GM12878 (cell line): ENCODE data around the gene NLRP6. TPM values are rescaled to one million over a fixed set of nuclear protein-coding genes. Genes with fewer than 3 reads are reported as not detected.
"Not testable (repeated sequence)": the region's sequence is repeated elsewhere in the genome, so short reads cannot be mapped to it uniquely, and the experiment has no call there.

Experiments used
- ATAC-seq: fragments of 200-7000 bp; cut with Tn5 transposase; 3 replicates; pipeline ENCODE4 v1.9.1; 2020; ENCODE audit warnings: mild to moderate bottlenecking, moderate library complexity
- BruUV-seq: library from RNA; stranded (reverse); fragments of 400-500 nt; replicated peaks from 2 replicates; lab custom pipeline; 2021; lab: Mats Ljungman, UMichigan
- CTCF ChIA-PET: fragments of 300-600 bp; sonication (Branson Sonifier 250); formaldehyde crosslinking; extraction: SDS; loops from one replicate; lab custom pipeline; 2021; ENCODE audit warnings: inconsistent platforms; lab: Yijun Ruan, JAX
- POLR2A ChIA-PET: fragments of 350-600 bp; formaldehyde crosslinking; extraction: SDS; loops from one replicate; lab custom pipeline; 2021; ENCODE audit warnings: inconsistent platforms; lab: Charles Lee
- RAD21 ChIA-PET: fragments of 300-600 bp; sonication (Branson Sonifier 250); formaldehyde crosslinking; loops from one replicate; lab custom pipeline; 2023; ENCODE audit warnings: antibody characterized with exemption; ENCODE audit not compliant: unreplicated experiment; lab: Charles Lee
- SMC1A ChIA-PET: fragments of 300-600 bp; sonication (Branson Sonifier 250); formaldehyde crosslinking; loops from one replicate; lab custom pipeline; 2023; ENCODE audit not compliant: unreplicated experiment, uncharacterized antibody; lab: Charles Lee
- DNase-seq: peaks from one replicate; pipeline ENCODE4 v3.0.0-alpha.2; 2011; ENCODE audit warnings: low read depth, low spot score
- FAIRE-seq: peaks from 3 replicates; lab custom pipeline; 2011; peaks lifted over from hg19 to GRCh38; lab: Jason Lieb, UNC
- H2AFZ ChIP-seq: 2 replicates; pipeline ENCODE4 v1.6.0; 2011; ENCODE audit warnings: low read depth, low read length, control low read depth; ENCODE audit not compliant: control insufficient read depth
- H3K27ac ChIP-seq: 2 replicates; pipeline ENCODE4 v1.5.1; 2011; ENCODE audit warnings: control low read depth; ENCODE audit not compliant: control insufficient read depth, insufficient read depth
- H3K27me3 ChIP-seq, 2 experiments: replicated peaks in 1 of 2; 2 replicates each; pipeline versions ENCODE4 v1.6.0 to v1.6.1; 2011; ENCODE audit warnings: low read length in 1 of 2; ENCODE audit not compliant: control insufficient read depth in 2 of 2, insufficient read depth in 2 of 2
- H3K36me3 ChIP-seq, 2 experiments: 2 replicates each; pipeline ENCODE4 v1.5.1; 2011; ENCODE audit warnings: low read length in 1 of 2; ENCODE audit not compliant: control insufficient read depth in 2 of 2, insufficient read depth in 2 of 2
- H3K4me1 ChIP-seq: 2 replicates; pipeline ENCODE4 v1.6.1; 2011; ENCODE audit warnings: mild to moderate bottlenecking, low read length, moderate library complexity, mixed read lengths; ENCODE audit not compliant: control insufficient read depth, insufficient read depth
- H3K4me2 ChIP-seq: 2 replicates; pipeline ENCODE4 v1.6.0; 2011; ENCODE audit warnings: control low read depth; ENCODE audit not compliant: control insufficient read depth, insufficient read depth
- H3K4me3 ChIP-seq: fragments of 200-600 bp; sonication (generic); 2 replicates; pipeline ENCODE4 v1.5.1; 2016
- H3K79me2 ChIP-seq: 2 replicates; pipeline ENCODE4 v1.6.0; 2011; ENCODE audit warnings: low read length; ENCODE audit not compliant: control insufficient read depth, insufficient read depth
- H3K9ac ChIP-seq: 2 replicates; pipeline ENCODE4 v1.8.0; 2011; ENCODE audit warnings: low read length, control low read depth, mixed read lengths; ENCODE audit not compliant: control insufficient read depth, insufficient read depth
- H3K9me3 ChIP-seq: replicated peaks from 3 replicates; pipeline ENCODE4 v1.5.1; 2011; ENCODE audit warnings: mild to moderate bottlenecking, low read length; ENCODE audit not compliant: control insufficient read depth, insufficient read depth
- H4K20me1 ChIP-seq: 2 replicates; pipeline ENCODE4 v1.6.0; 2011; ENCODE audit not compliant: control insufficient read depth, insufficient read depth
- BACH1 ChIP-seq: fragments of 450-650 bp; IDR thresholded peaks from 2 replicates; pipeline ENCODE4 v1.6.1; 2017; ENCODE audit warnings: mild to moderate bottlenecking, borderline replicate concordance
- CTCF ChIP-seq, 3 experiments: IDR thresholded peaks in 2 of 3; conservative IDR thresholded peaks in 1 of 3; 2 replicates each; pipeline ENCODE4 v1.5.1; 2011; ENCODE audit warnings: low read depth in 3 of 3, low read length in 3 of 3, mild to moderate bottlenecking in 3 of 3, control low read depth in 2 of 3, moderate library complexity in 2 of 3, inconsistent platforms in 1 of 3, mixed read lengths in 1 of 3; ENCODE audit not compliant: control insufficient read depth in 2 of 3, insufficient read depth in 1 of 3; ENCODE audit errors: extremely low read depth in 1 of 3
- EP300 ChIP-seq, 2 experiments: fragments of 150-350 bp in 1 of 2; IDR thresholded peaks; 2 replicates each; pipeline ENCODE4 v1.6.1; 2011 to 2012; ENCODE audit warnings: low read depth in 2 of 2, low read length in 2 of 2, borderline replicate concordance in 1 of 2, improper control_type of control experiment in 1 of 2, inconsistent platforms in 1 of 2; ENCODE audit not compliant: control insufficient read depth in 1 of 2
- GATAD2B ChIP-seq: fragments of 450-650 bp; conservative IDR thresholded peaks from 2 replicates; pipeline ENCODE4 v1.6.1; 2017; ENCODE audit warnings: low read depth, mild to moderate bottlenecking, moderate library complexity
- IKZF1 ChIP-seq: fragments of 450-650 bp; conservative IDR thresholded peaks from 2 replicates; pipeline ENCODE4 v1.6.1; 2017; ENCODE audit warnings: antibody characterized with exemption, mild to moderate bottlenecking
- IRF4 ChIP-seq: IDR thresholded peaks from 2 replicates; pipeline ENCODE4 v1.6.1; 2011; ENCODE audit warnings: low read depth, low read length
- MEF2B ChIP-seq: fragments of 450-650 bp; IDR thresholded peaks from 2 replicates; pipeline ENCODE4 v1.6.1; 2018; ENCODE audit warnings: mild to moderate bottlenecking, moderate library complexity; ENCODE audit not compliant: partially characterized antibody, poor library complexity, severe bottlenecking
- MYC ChIP-seq: IDR thresholded peaks from 2 replicates; pipeline ENCODE4 v1.6.1; 2011; ENCODE audit warnings: mild to moderate bottlenecking, low read length, moderate library complexity, inconsistent platforms; ENCODE audit not compliant: insufficient read depth, insufficient replicate concordance, insufficient read length, severe bottlenecking
- RELB ChIP-seq: fragments of 450-650 bp; IDR thresholded peaks from 2 replicates; pipeline ENCODE4 v1.6.1; 2017; ENCODE audit warnings: low read depth, mild to moderate bottlenecking, moderate library complexity
- RUNX3 ChIP-seq: IDR thresholded peaks from 2 replicates; pipeline ENCODE4 v1.6.1; 2012; ENCODE audit warnings: low read length, inconsistent platforms
- SMAD1 ChIP-seq: fragments of 450-650 bp; IDR thresholded peaks from 2 replicates; pipeline ENCODE4 v1.6.1; 2018; ENCODE audit warnings: mild to moderate bottlenecking, low read depth; ENCODE audit not compliant: partially characterized antibody
- SPI1 ChIP-seq: IDR thresholded peaks from 2 replicates; pipeline ENCODE4 v1.6.1; 2011; ENCODE audit warnings: low read depth, mild to moderate bottlenecking, low read length, moderate library complexity, borderline replicate concordance; ENCODE audit not compliant: insufficient read depth
- USF1 ChIP-seq: IDR thresholded peaks from 2 replicates; pipeline ENCODE4 v1.6.1; 2011; ENCODE audit warnings: borderline replicate concordance, low read depth, mild to moderate bottlenecking, moderate library complexity, mixed read lengths, low read length; ENCODE audit not compliant: insufficient read depth; ENCODE audit errors: extremely low read length
- WGBS: methylation state at CpG from one replicate; pipeline ENCODE4 v1.1.6; 2016; ENCODE audit warnings: low lambda C conversion rate; ENCODE audit not compliant: insufficient replicate concordance, insufficient coverage; ENCODE audit errors: missing lambda C conversion rate; 5-methylcytosine and 5-hydroxymethylcytosine counted together
- in situ Hi-C: fragments of 300-500 bp; cut with MboI; formaldehyde crosslinking; loops from 9 replicates; pipeline ENCODE4 v1.14.3; 2018; ENCODE audit warnings: mixed read lengths
- intact Hi-C: fragments of 100-400 bp; cut with micrococcal nuclease; formaldehyde crosslinking; loops from one replicate; pipeline ENCODE4 v1.14.2; 2022; ENCODE audit not compliant: unreplicated experiment
- polyA plus RNA-seq, 11 experiments: library from polyadenylated mRNA; depleted of rRNA in 4 of 11; unstranded in 6 of 11; stranded (reverse) in 5 of 11; fragments of >200 nt; fragmentation: Nextera tagmentation in 4 of 11; fragmentation: Illumina TruSeq in 1 of 11; extraction: Ambion mirVana in 4 of 11; extraction: Trizol in 1 of 11; gene quantifications; 1 replicate in 1 of 11; 2 replicates in 10 of 11; pipeline versions ENCODE4 v1.2.1 to v1.2.3, GENCODE V29; 2011 to 2016; ENCODE audit warnings: inconsistent platforms in 2 of 11, missing spikeins in 2 of 11, low read depth in 1 of 11
- total RNA-seq, 4 experiments: library from RNA; depleted of rRNA in 3 of 4; stranded (reverse); fragments of >200 nt in 3 of 4; fragmentation: Illumina TruSeq in 1 of 4; extraction: Trizol in 1 of 4; gene quantifications; 2 replicates each; pipeline versions ENCODE4 v1.2.1 to v1.2.3, GENCODE V29; 2013 to 2021

NLRP6 gene
- total and polyA plus RNA-seq, 10 of the 15 experiments (the other 5 are each of a cell fraction or from before 2014, with no cell fraction given) = 0.03 to 0.11 TPM; not detected in 8

- BruUV-seq, H4K20me1 ChIP-seq, H3K36me3 ChIP-seq, in situ Hi-C loops, DNase-seq, H3K27me3 ChIP-seq, H3K9me3 ChIP-seq: not testable (repeated sequence)
- Histone ChIP-seq H3K4me1 (peaks cover 25% of the 10 kb centered on the region), H3K9ac (peak within 1 kb of the TSS; percentile 84), H3K4me3 (peak within 1 kb of the TSS; percentile 85), H3K4me2 (peak within 1 kb of the TSS; percentile 87), H3K27ac (peak within 1 kb of the TSS; percentile 86), H3K79me2 (peaks cover 37% of the 10 kb centered on the region), H2AFZ (peak within 1 kb of the TSS; percentile 79)
- ChIA-PET SMC1A (interaction anchor here (0.6 to 3.3 kb wide), 3 partner anchors 47 to 71 kb away, joined by 3 to 20 read pairs (median 6); partner anchors contain the start of gene PSMD13), CTCF (interaction anchor here (1.0 to 4.5 kb wide), 10 partner anchors 9 to 73 kb away, joined by 3 to 33 read pairs (median 14); no protein-coding TSS in a partner anchor), POLR2A (interaction anchor here (0.6 to 2.1 kb wide), 10 partner anchors 19 to 308 kb away, joined by 3 to 20 read pairs (median 4); partner anchors contain the start of gene IRF7), RAD21 (interaction anchor here (0.7 to 1.5 kb wide), 4 partner anchors 10 to 101 kb away, joined by 3 to 6 read pairs (median 5); partner anchors contain the start of genes BET1L and RIC8A)
- WGBS = 29% methylated on average over 28 of the region's 28 CpGs
- peak; percentile 54 for ATAC-seq
- peak; percentile 62 for FAIRE-seq
- intact Hi-C loops = loop anchor here (2.0 to 10.0 kb wide), 3 partner anchors 101 to 211 kb away; partner anchors contain the start of genes ANO9, BET1L and RIC8A
- TF ChIP-seq EP300 (IDR thresholded peaks at IDR 0.05; ENCODE audit: borderline replicate concordance in 1 of 2, control insufficient read depth in 1 of 2, low read depth in 2 of 2, low read length in 2 of 2) (0 out of 4 replicates have a peak, but pooled peaks of 1 of the 2 experiments have one; percentile 10), BACH1 (0 out of 2 replicates have a peak, but pooled peaks have one; percentile 42), SPI1 (peak; percentile 41; the same call in 1 of the 2 replicates), MYC (peak; percentile 59), RUNX3 (peak; percentile 63), SMAD1 (peak; percentile 46), GATAD2B (0 out of 2 replicates have a peak, but pooled peaks have one; percentile 37), USF1 (peak; percentile 45), IKZF1 (peak; percentile 69), CTCF (IDR thresholded peaks at IDR 0.05 in 2 of 3, conservative IDR thresholded peaks at IDR 0.05 in 1 of 3; ENCODE audit: control insufficient read depth in 2 of 3, extremely low read depth in 1 of 3, insufficient read depth in 1 of 3, low read depth in 3 of 3, low read length in 3 of 3) (0 out of 6 replicates have a peak, but pooled peaks of 1 of the 3 experiments have one; percentile 8), MEF2B (peak; percentile 20), IRF4 (0 out of 2 replicates have a peak, but pooled peaks have one; percentile 21), RELB (peak; percentile 49)
Observed at GRCh38 chr11:307766-308708, 29.8 kb downstream of the NLRP6 start, which contains the start of gene IFITM2. TSS of gene IFITM2 (plus strand) at chr11:307816. CDS start at chr11:308193, 377 bp downstream.
